K562 (cell line): ENCODE data around the gene ORC1. TPM values are rescaled to one million over a fixed set of nuclear protein-coding genes. Genes with fewer than 3 reads are reported as not detected.

Experiments used
- ATAC-seq: fragments of 200-7000 bp; cut with Tn5 transposase; 3 replicates; pipeline ENCODE4 v1.9.1; 2020; ENCODE audit warnings: moderate library complexity
- BruUV-seq: library from RNA; stranded (reverse); fragments of 400-500 nt; replicated peaks from 2 replicates; lab custom pipeline; 2021; lab: Mats Ljungman, UMichigan
- CTCF ChIA-PET: fragments of 300-600 bp; formaldehyde crosslinking; extraction: SDS; loops from one replicate; lab custom pipeline; 2021; ENCODE audit warnings: low intra/inter-chr PET ratio; lab: Yijun Ruan, JAX
- POLR2A ChIA-PET: fragments of 300-600, 350-650 bp; sonication (Branson Sonifier 250); formaldehyde crosslinking; extraction: SDS; loops from one replicate; lab custom pipeline; 2021; ENCODE audit warnings: antibody characterized with exemption, inconsistent platforms; lab: Yijun Ruan, JAX
- DNase-seq, 4 experiments: peaks; one replicate each; pipeline versions ENCODE4 v3.0.0 to v3.0.0-alpha.2; 2011 to 2018; ENCODE audit warnings: low spot score in 3 of 4, mixed read lengths in 3 of 4; ENCODE audit errors: extremely low read depth in 1 of 4
- FAIRE-seq: peaks from 2 replicates; lab custom pipeline; 2011; peaks lifted over from hg19 to GRCh38; lab: Jason Lieb, UNC
- H2AFZ ChIP-seq: 2 replicates; pipeline ENCODE4 v1.6.0; 2011; ENCODE audit warnings: low read depth, low read length, control low read depth, inconsistent platforms
- H3K27ac ChIP-seq: fragments of 200-600 bp; 3 replicates; pipeline ENCODE4 v1.8.0; 2011; ENCODE audit warnings: low read depth, mild to moderate bottlenecking, control low read depth, inconsistent platforms, low read length, moderate library complexity, mixed read lengths; ENCODE audit errors: extremely low read depth
- H3K27me3 ChIP-seq, 2 experiments: fragments of 300-600 bp in 1 of 2; 2 replicates in 1 of 2; 3 replicates in 1 of 2; pipeline versions ENCODE4 v1.6.0 to v1.8.0; 2011; ENCODE audit warnings: inconsistent platforms in 2 of 2, low read length in 2 of 2, mild to moderate bottlenecking in 1 of 2, mixed read lengths in 1 of 2, moderate library complexity in 1 of 2; ENCODE audit not compliant: control insufficient read depth in 2 of 2, insufficient read depth in 2 of 2
- H3K36me3 ChIP-seq: fragments of 300-600 bp; 3 replicates; pipeline ENCODE4 v1.8.0; 2011; ENCODE audit warnings: mild to moderate bottlenecking, low read length, inconsistent platforms; ENCODE audit not compliant: control insufficient read depth, insufficient read depth
- H3K4me1 ChIP-seq, 2 experiments: fragments of 200-600 bp in 1 of 2; replicated peaks in 1 of 2; 2 replicates in 1 of 2; 3 replicates in 1 of 2; pipeline versions ENCODE4 v1.5.1 to v1.8.0; 2011; ENCODE audit warnings: inconsistent platforms in 2 of 2, low read length in 2 of 2, mild to moderate bottlenecking in 1 of 2, mixed read lengths in 1 of 2, moderate library complexity in 1 of 2; ENCODE audit not compliant: control insufficient read depth in 2 of 2, insufficient read depth in 2 of 2
- H3K4me2 ChIP-seq: 2 replicates; pipeline ENCODE4 v1.6.1; 2011; ENCODE audit warnings: low read length, control low read depth, inconsistent platforms, mixed read lengths; ENCODE audit not compliant: insufficient read depth
- H3K4me3 ChIP-seq: fragments of 200-600 bp; sonication (generic), shearing (Covaris generic); 2 replicates; pipeline ENCODE4 v1.5.1; 2016; ENCODE audit warnings: control low read depth, inconsistent platforms
- H3K79me2 ChIP-seq: fragments of 200-600 bp; 3 replicates; pipeline ENCODE4 v1.8.0; 2011; ENCODE audit warnings: low read length, inconsistent platforms; ENCODE audit not compliant: control insufficient read depth, insufficient read depth
- H3K9ac ChIP-seq, 2 experiments: 2 replicates each; pipeline versions ENCODE4 v1.6.0 to v1.6.1; 2011; ENCODE audit warnings: low read depth in 2 of 2, low read length in 2 of 2, control low read depth in 1 of 2, inconsistent platforms in 1 of 2, mild to moderate bottlenecking in 1 of 2, mixed read lengths in 1 of 2; ENCODE audit not compliant: insufficient read depth in 1 of 2
- H3K9me1 ChIP-seq: one replicate; pipeline ENCODE4 v1.6.0; 2011; ENCODE audit warnings: inconsistent platforms, mild to moderate bottlenecking, low read length, moderate library complexity; ENCODE audit not compliant: control insufficient read depth, insufficient read depth
- H3K9me3 ChIP-seq: replicated peaks from 2 replicates; pipeline ENCODE4 v1.5.1; 2011; ENCODE audit warnings: low read depth, low read length, inconsistent platforms; ENCODE audit not compliant: control insufficient read depth, insufficient read depth
- H4K20me1 ChIP-seq: replicated peaks from 2 replicates; pipeline ENCODE4 v1.6.1; 2011; ENCODE audit warnings: low read length, inconsistent platforms, mixed read lengths; ENCODE audit not compliant: control insufficient read depth, insufficient read depth
- CUX1 ChIP-seq: fragments of 200-800 bp; sonication (Bioruptor generic); IDR thresholded peaks from 2 replicates; pipeline ENCODE4 v1.6.1; 2016; ENCODE audit warnings: missing genetic modification characterization, missing compliant biosample characterization
- FOXK1 ChIP-seq: sonication (generic); formaldehyde crosslinking; IDR thresholded peaks from 2 replicates; pipeline ENCODE4 v1.8.0; 2022; ENCODE audit warnings: missing genetic modification reagents, mild to moderate bottlenecking, borderline replicate concordance
- HINFP ChIP-seq: fragments of 450-650 bp; conservative IDR thresholded peaks from 2 replicates; pipeline ENCODE4 v1.6.1; 2016; ENCODE audit warnings: missing genetic modification characterization, low read depth, mild to moderate bottlenecking, control low read depth, missing compliant biosample characterization
- HMBOX1 ChIP-seq: sonication (generic); IDR thresholded peaks from 2 replicates; pipeline ENCODE4 v1.6.1; 2016
- MEF2D ChIP-seq: conservative IDR thresholded peaks from 2 replicates; pipeline ENCODE4 v1.6.1; 2016; ENCODE audit warnings: low read depth, missing genetic modification characterization, missing compliant biosample characterization
- ZFP30 ChIP-seq: fragments of 250-450 bp; sonication (Bioruptor Pico); IDR thresholded peaks from 2 replicates; pipeline ENCODE4 v1.8.0; 2022; ENCODE audit warnings: moderate library complexity, mild to moderate bottlenecking, inconsistent platforms, borderline replicate concordance
- ZNF224 ChIP-seq: sonication (generic); formaldehyde crosslinking; IDR thresholded peaks from 2 replicates; pipeline ENCODE4 v1.8.0; 2022; ENCODE audit warnings: mild to moderate bottlenecking, missing genetic modification reagents
- WGBS: fragments of 100-300 bp; shearing (Covaris generic); methylation state at CpG from one replicate; pipeline ENCODE4 v1.1.6; 2016; ENCODE audit warnings: low coverage, mixed read lengths; ENCODE audit not compliant: insufficient coverage; ENCODE audit errors: missing lambda C conversion rate; 5-methylcytosine and 5-hydroxymethylcytosine counted together
- in situ Hi-C: fragments of 300-500 bp; cut with MboI; formaldehyde crosslinking; loops from 4 replicates; pipeline ENCODE4 v1.15.0; 2018; ENCODE audit warnings: inconsistent platforms, mixed read lengths
- intact Hi-C: fragments of 100-400 bp; cut with micrococcal nuclease; formaldehyde crosslinking; loops from 2 replicates; pipeline ENCODE4 v1.14.2; 2022
- polyA plus RNA-seq, 8 experiments: library from polyadenylated mRNA; depleted of rRNA in 4 of 8; stranded (reverse) in 5 of 8; unstranded in 3 of 8; fragments of >200 nt; fragmentation: Nextera tagmentation in 2 of 8; fragmentation: Illumina TruSeq in 1 of 8; extraction: Ambion mirVana in 2 of 8; extraction: Trizol in 1 of 8; gene quantifications; 2 replicates each; pipeline versions ENCODE4 v1.2.1 to v1.2.3, GENCODE V29; 2011 to 2014; ENCODE audit warnings: inconsistent platforms in 1 of 8, missing spikeins in 1 of 8
- total RNA-seq, 7 experiments: library from RNA; depleted of rRNA in 6 of 7; stranded (reverse); fragments of >200 nt in 6 of 7; fragmentation: Illumina TruSeq in 2 of 7; extraction: Trizol in 2 of 7; gene quantifications; 2 replicates each; pipeline versions ENCODE4 v1.2.1 to v1.2.3, GENCODE V29; 2011 to 2021; ENCODE audit warnings: low replicate concordance in 1 of 7
- TF ChIP-seq, protein P1 (sequence below), 2 experiments: fragments of 450-650 bp in 1 of 2; IDR thresholded peaks; 2 replicates each; pipeline ENCODE4 v1.6.1; 2011 to 2017; ENCODE audit warnings: low read depth in 2 of 2, antibody characterized with exemption in 1 of 2, borderline replicate concordance in 1 of 2, low read length in 1 of 2, mild to moderate bottlenecking in 1 of 2, mixed read lengths in 1 of 2; ENCODE audit not compliant: control insufficient read depth in 1 of 2

Gene ORC1
- total and polyA plus RNA-seq, 9 of the 15 experiments (the other 6 are each of a cell fraction or from before 2014, with no cell fraction given): 26.4 to 91.6 (median 69.7) TPM

GRCh38 chr1:52334906-52335528, 69.2 kb downstream of the ORC1 start:
- H3K27me3 ChIP-seq: no peaks in the 10 kb centered on the region
- BruUV-seq: no TSS peak
- no peak for DNase-seq
- peaks cover 1 to 6% of the 10 kb centered on the region in 2 experiments; a peak in 2 of 5 replicates for H3K4me1 ChIP-seq
- 40% methylated on average over 3 of the region's 3 CpGs for WGBS
- in situ Hi-C loops (no loop called here), intact Hi-C loops (no loop called here)
- H3K27ac ChIP-seq: no peak overlapping the region
- no peaks in the 10 kb centered on the region for H3K79me2 ChIP-seq
- no peaks in the 10 kb centered on the region for H3K9me1 ChIP-seq
- FAIRE-seq: no peak
- POLR2A ChIA-PET: interaction anchor here (1.0 to 2.4 kb wide), 4 partner anchors 12 to 195 kb away, joined by 3 to 15 read pairs (median 4); no protein-coding TSS in a partner anchor
- H3K4me3 ChIP-seq: no peak overlapping the region
- no peak for ATAC-seq
- no peak overlapping the region for H3K4me2 ChIP-seq
- CTCF ChIA-PET: no interaction called here
- no peaks in the 10 kb centered on the region for H3K9me3 ChIP-seq
- no peaks in the 10 kb centered on the region for H4K20me1 ChIP-seq
- no peak overlapping the region for H2AFZ ChIP-seq
- no peak overlapping the region for H3K9ac ChIP-seq
- peaks cover 8% of the 10 kb centered on the region; the same call in 2 of the 3 replicates for H3K36me3 ChIP-seq
- TF ChIP-seq CUX1 (CRISPR knock-in tag): no peak
- TF ChIP-seq, protein P1, sequence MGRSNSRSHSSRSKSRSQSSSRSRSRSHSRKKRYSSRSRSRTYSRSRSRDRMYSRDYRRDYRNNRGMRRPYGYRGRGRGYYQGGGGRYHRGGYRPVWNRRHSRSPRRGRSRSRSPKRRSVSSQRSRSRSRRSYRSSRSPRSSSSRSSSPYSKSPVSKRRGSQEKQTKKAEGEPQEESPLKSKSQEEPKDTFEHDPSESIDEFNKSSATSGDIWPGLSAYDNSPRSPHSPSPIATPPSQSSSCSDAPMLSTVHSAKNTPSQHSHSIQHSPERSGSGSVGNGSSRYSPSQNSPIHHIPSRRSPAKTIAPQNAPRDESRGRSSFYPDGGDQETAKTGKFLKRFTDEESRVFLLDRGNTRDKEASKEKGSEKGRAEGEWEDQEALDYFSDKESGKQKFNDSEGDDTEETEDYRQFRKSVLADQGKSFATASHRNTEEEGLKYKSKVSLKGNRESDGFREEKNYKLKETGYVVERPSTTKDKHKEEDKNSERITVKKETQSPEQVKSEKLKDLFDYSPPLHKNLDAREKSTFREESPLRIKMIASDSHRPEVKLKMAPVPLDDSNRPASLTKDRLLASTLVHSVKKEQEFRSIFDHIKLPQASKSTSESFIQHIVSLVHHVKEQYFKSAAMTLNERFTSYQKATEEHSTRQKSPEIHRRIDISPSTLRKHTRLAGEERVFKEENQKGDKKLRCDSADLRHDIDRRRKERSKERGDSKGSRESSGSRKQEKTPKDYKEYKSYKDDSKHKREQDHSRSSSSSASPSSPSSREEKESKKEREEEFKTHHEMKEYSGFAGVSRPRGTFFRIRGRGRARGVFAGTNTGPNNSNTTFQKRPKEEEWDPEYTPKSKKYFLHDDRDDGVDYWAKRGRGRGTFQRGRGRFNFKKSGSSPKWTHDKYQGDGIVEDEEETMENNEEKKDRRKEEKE (IDR thresholded peaks at IDR 0.05; ENCODE audit: borderline replicate concordance in 1 of 2, control insufficient read depth in 1 of 2, low read depth in 2 of 2, low read length in 1 of 2): no peak
- TF ChIP-seq ZNF224 (CRISPR knock-in tag): no peak
- no peak for TF ChIP-seq FOXK1 (CRISPR knock-in tag)
- no peak for TF ChIP-seq HINFP (tag)
- no peak for TF ChIP-seq ZFP30 (CRISPR knock-in tag)
- TF ChIP-seq MEF2D: 0 out of 2 replicates have a peak, but pooled peaks have one; percentile 40
- TF ChIP-seq HMBOX1: no peak
